SJCRH30 (cell line): ENCODE measurements around the gene PFKFB3. TPM values are rescaled to one million over a fixed set of nuclear protein-coding genes. Genes with fewer than 3 reads are reported as not detected.

Experiments
- DNase-seq, 2 experiments: peaks; one replicate each; pipeline ENCODE4 v3.0.0-alpha.2; 2015 to 2020
- H3K27ac ChIP-seq: fragments of 250-450 bp; sonication (Bioruptor Pico); 2 replicates; pipeline ENCODE4 v1.5.1; 2020; ENCODE audit warnings: mild to moderate bottlenecking, moderate library complexity
- H3K27me3 ChIP-seq: fragments of 250-450 bp; sonication (Bioruptor Pico); 2 replicates; pipeline ENCODE4 v1.5.1; 2020; ENCODE audit warnings: mild to moderate bottlenecking, moderate library complexity
- H3K36me3 ChIP-seq: fragments of 250-450 bp; sonication (Bioruptor Pico); 2 replicates; pipeline ENCODE4 v1.5.1; 2020; ENCODE audit warnings: mild to moderate bottlenecking, moderate library complexity
- H3K4me1 ChIP-seq: fragments of 250-450 bp; sonication (Bioruptor Pico); 2 replicates; pipeline ENCODE4 v1.5.1; 2020; ENCODE audit warnings: mild to moderate bottlenecking, moderate library complexity
- H3K4me3 ChIP-seq: fragments of 250-450 bp; sonication (Bioruptor Pico); 2 replicates; pipeline ENCODE4 v1.5.1; 2020; ENCODE audit warnings: mild to moderate bottlenecking, moderate library complexity
- H3K9me3 ChIP-seq: fragments of 250-450 bp; sonication (Bioruptor Pico); replicated peaks from 2 replicates; pipeline ENCODE4 v1.5.1; 2020; ENCODE audit warnings: mild to moderate bottlenecking, moderate library complexity
- total RNA-seq: library from RNA; depleted of rRNA; stranded (reverse); fragments of >200 nt; shearing (Covaris generic); gene quantifications from 2 replicates; pipeline ENCODE4 v1.2.3, GENCODE V29; 2014

The PFKFB3 gene
- total RNA-seq, 1 experiment from 2014 or later = 11.0 TPM

- H3K27me3 ChIP-seq = no peaks in the 10 kb centered on the region
- no peaks in the 10 kb centered on the region for H3K9me3 ChIP-seq
- H3K36me3 ChIP-seq = no peaks in the 10 kb centered on the region
- no peak for DNase-seq
- H3K4me1 ChIP-seq = no peaks in the 10 kb centered on the region
- H3K4me3 ChIP-seq = no peak overlapping the region
- H3K27ac ChIP-seq = no peak overlapping the region
Observed at GRCh38 chr10:6227346-6227745, 24.6 kb downstream of the PFKFB3 start.

- Histone ChIP-seq H3K27me3 (no peaks in the 10 kb centered on the region), H3K9me3 (no peaks in the 10 kb centered on the region), H3K36me3 (no peaks in the 10 kb centered on the region), H3K4me3 (no peak overlapping the region), H3K27ac (no peak overlapping the region), H3K4me1 (no peaks in the 10 kb centered on the region)
- DNase-seq = no peak
Observed at GRCh38 chr10:6228010-6228511, 25.3 kb downstream of the PFKFB3 start.

GRCh38 chr10:6228647-6229046, 25.9 kb downstream of the PFKFB3 start:
- Histone ChIP-seq H3K27ac (no peak overlapping the region), H3K9me3 (no peaks in the 10 kb centered on the region), H3K27me3 (no peaks in the 10 kb centered on the region), H3K4me1 (no peaks in the 10 kb centered on the region), H3K36me3 (no peaks in the 10 kb centered on the region), H3K4me3 (no peak overlapping the region)
- DNase-seq = no peak

GRCh38 chr10:6229290-6229689, 26.6 kb downstream of the PFKFB3 start:
- H3K9me3 ChIP-seq = no peaks in the 10 kb centered on the region
- H3K27ac ChIP-seq = no peak overlapping the region
- H3K4me1 ChIP-seq = no peaks in the 10 kb centered on the region
- H3K36me3 ChIP-seq = no peaks in the 10 kb centered on the region
- no peaks in the 10 kb centered on the region for H3K27me3 ChIP-seq
- no peak for DNase-seq
- no peak overlapping the region for H3K4me3 ChIP-seq

- no peak overlapping the region for H3K27ac ChIP-seq
- no peak overlapping the region for H3K4me3 ChIP-seq
- no peak for DNase-seq
- no peaks in the 10 kb centered on the region for H3K4me1 ChIP-seq
- H3K9me3 ChIP-seq = no peaks in the 10 kb centered on the region
- no peaks in the 10 kb centered on the region for H3K27me3 ChIP-seq
- no peaks in the 10 kb centered on the region for H3K36me3 ChIP-seq
Observed at GRCh38 chr10:6229746-6230145, 27.0 kb downstream of the PFKFB3 start.

- no peaks in the 10 kb centered on the region for H3K9me3 ChIP-seq
- no peaks in the 10 kb centered on the region for H3K36me3 ChIP-seq
- DNase-seq = no peak
Observed at GRCh38 chr10:6230315-6230714, 27.6 kb downstream of the PFKFB3 start.

GRCh38 chr10:6231146-6231545, 28.4 kb downstream of the PFKFB3 start:
- Histone ChIP-seq H3K27me3 (no peaks in the 10 kb centered on the region), H3K4me3 (no peak overlapping the region), H3K4me1 (no peaks in the 10 kb centered on the region), H3K27ac (no peak overlapping the region), H3K36me3 (no peaks in the 10 kb centered on the region), H3K9me3 (no peaks in the 10 kb centered on the region)
- no peak for DNase-seq

More at GRCh38 chr10:6230315-6230714, 27.6 kb downstream of the PFKFB3 start:
- H3K27ac ChIP-seq = no peak overlapping the region
- no peaks in the 10 kb centered on the region for H3K27me3 ChIP-seq
- no peak overlapping the region for H3K4me3 ChIP-seq
- no peaks in the 10 kb centered on the region for H3K4me1 ChIP-seq

GRCh38 chr10:6231730-6232129, 29.0 kb downstream of the PFKFB3 start:
- DNase-seq = no peak
- H3K9me3 ChIP-seq = no peaks in the 10 kb centered on the region
- H3K4me3 ChIP-seq = no peak overlapping the region
- no peaks in the 10 kb centered on the region for H3K36me3 ChIP-seq
- no peak overlapping the region for H3K27ac ChIP-seq
- no peaks in the 10 kb centered on the region for H3K4me1 ChIP-seq
- no peaks in the 10 kb centered on the region for H3K27me3 ChIP-seq

- Histone ChIP-seq H3K4me3 (no peak overlapping the region), H3K4me1 (no peaks in the 10 kb centered on the region), H3K36me3 (no peaks in the 10 kb centered on the region), H3K27me3 (no peaks in the 10 kb centered on the region), H3K27ac (no peak overlapping the region), H3K9me3 (no peaks in the 10 kb centered on the region)
- no peak for DNase-seq
Observed at GRCh38 chr10:6232225-6232807, 29.6 kb downstream of the PFKFB3 start.

- Histone ChIP-seq H3K36me3 (no peaks in the 10 kb centered on the region), H3K4me3 (no peak overlapping the region)
- DNase-seq = no peak
Observed at GRCh38 chr10:6232846-6233724, 30.4 kb downstream of the PFKFB3 start.

GRCh38 chr10:6233725-6234277, 31.1 kb downstream of the PFKFB3 start:
- H3K9me3 ChIP-seq = no peaks in the 10 kb centered on the region
- H3K36me3 ChIP-seq = no peaks in the 10 kb centered on the region
- H3K27ac ChIP-seq = no peak overlapping the region
- DNase-seq = no peak
- H3K4me3 ChIP-seq = no peak overlapping the region
- no peaks in the 10 kb centered on the region for H3K4me1 ChIP-seq
- no peaks in the 10 kb centered on the region for H3K27me3 ChIP-seq

More at GRCh38 chr10:6232846-6233724, 30.4 kb downstream of the PFKFB3 start:
- H3K27me3 ChIP-seq = no peaks in the 10 kb centered on the region
- no peak overlapping the region for H3K27ac ChIP-seq
- no peaks in the 10 kb centered on the region for H3K9me3 ChIP-seq
- H3K4me1 ChIP-seq = no peaks in the 10 kb centered on the region

GRCh38 chr10:6234371-6234770, 31.6 kb downstream of the PFKFB3 start:
- no peaks in the 10 kb centered on the region for H3K4me1 ChIP-seq
- no peak for DNase-seq
- no peaks in the 10 kb centered on the region for H3K36me3 ChIP-seq
- H3K9me3 ChIP-seq = no peaks in the 10 kb centered on the region
- no peak overlapping the region for H3K27ac ChIP-seq
- H3K4me3 ChIP-seq = no peak overlapping the region
- no peaks in the 10 kb centered on the region for H3K27me3 ChIP-seq

GRCh38 chr10:6236349-6237198, 33.8 kb downstream of the PFKFB3 start:
- no peak for DNase-seq
- Histone ChIP-seq H3K9me3 (no peaks in the 10 kb centered on the region), H3K27ac (no peak overlapping the region), H3K36me3 (no peaks in the 10 kb centered on the region), H3K4me1 (no peaks in the 10 kb centered on the region), H3K27me3 (no peaks in the 10 kb centered on the region), H3K4me3 (no peak overlapping the region)

- Histone ChIP-seq H3K9me3 (no peaks in the 10 kb centered on the region), H3K4me1 (no peaks in the 10 kb centered on the region), H3K27ac (no peak overlapping the region), H3K27me3 (no peaks in the 10 kb centered on the region), H3K4me3 (no peak overlapping the region), H3K36me3 (no peaks in the 10 kb centered on the region)
- DNase-seq = no peak
Observed at GRCh38 chr10:6237199-6237530, 34.4 kb downstream of the PFKFB3 start.
